ENCODE results near the gene PCYT1A. TPM values are rescaled to one million over a fixed set of nuclear protein-coding genes. Genes with fewer than 3 reads are reported as not detected.
"Not testable (repeated sequence)": the region's sequence is repeated elsewhere in the genome, so short reads cannot be mapped to it uniquely, and the experiment has no call there.

The PCYT1A gene
- total and polyA plus RNA-seq, 3 experiments from 2014 or later = 20.0 to 61.0 (median 60.1) TPM

- Histone ChIP-seq H3K4me3 (ENCODE audit: low read length) (no peak overlapping the region), H3K4me1 (ENCODE audit: insufficient read depth, low read length) (peaks cover 27% of the 10 kb centered on the region), H3K27me3 (ENCODE audit: insufficient read depth, low read length, poor library complexity, severe bottlenecking) (no peaks in the 10 kb centered on the region), H3K9me3 (ENCODE audit: low read length) (no peaks in the 10 kb centered on the region), H3K27ac (ENCODE audit: low read depth, low read length) (peak overlapping the region; percentile 68), H3K36me3 (ENCODE audit: insufficient read depth, low read length) (no peaks in the 10 kb centered on the region)
- no peaks in the 10 kb centered on the region for H3K36me3 Mint-ChIP-seq
- H3K27ac Mint-ChIP-seq = peak overlapping the region; percentile 83 to 98 (median 92)
- H3K9me3 Mint-ChIP-seq = no peaks in the 10 kb centered on the region
- H3K27me3 Mint-ChIP-seq = peaks cover 0 to 2% of the 10 kb centered on the region in 2 donors
- peak overlapping the region in 5 of 7 donors; percentile 55 to 73 (median 71) for H3K4me3 Mint-ChIP-seq
- POLR2A ChIA-PET = interaction anchor here (0.8 to 4.0 kb wide), 2 partner anchors 9 to 12 kb away, joined by 5 to 18 read pairs; no protein-coding TSS in a partner anchor
- CTCF ChIA-PET = interaction anchor here (1.5 to 11.8 kb wide), 3 partner anchors 9 to 121 kb away, joined by 5 to 263 read pairs (median 16); no protein-coding TSS in a partner anchor
- DNase-seq = peak; percentile 22 to 74 (median 43)
- peaks cover 18 to 47% (median 39%) of the 10 kb centered on the region in 3 donors for H3K4me1 Mint-ChIP-seq
Measured at GRCh38 chr3:196192036-196192523, 95.4 kb downstream of the PCYT1A start.

- H3K4me1 ChIP-seq (ENCODE audit: insufficient read depth, low read length) = peaks cover 25% of the 10 kb centered on the region
- no peak overlapping the region for H3K27ac ChIP-seq (ENCODE audit: low read depth, low read length)
- H3K9me3 ChIP-seq (ENCODE audit: low read length) = no peaks in the 10 kb centered on the region
- Mint-ChIP-seq H3K36me3 (no peaks in the 10 kb centered on the region), H3K4me3 (no peak overlapping the region), H3K4me1 (peaks cover 27 to 41% (median 36%) of the 10 kb centered on the region in 3 donors), H3K27ac (no peak overlapping the region), H3K9me3 (no peaks in the 10 kb centered on the region), H3K27me3 (peaks cover 0 to 2% of the 10 kb centered on the region in 2 donors)
- DNase-seq = peak in 1 of 5 donors; percentile 35
- ChIA-PET CTCF (interaction anchor here (11.8 kb wide), 1 partner anchor 119 kb away, joined by 263 read pairs; no protein-coding TSS in a partner anchor), POLR2A (interaction anchor here (1.0 to 4.0 kb wide), 2 partner anchors 9 to 127 kb away, joined by 4 to 18 read pairs; no protein-coding TSS in a partner anchor)
- no peaks in the 10 kb centered on the region for H3K36me3 ChIP-seq (ENCODE audit: insufficient read depth, low read length)
- no peak overlapping the region for H3K4me3 ChIP-seq (ENCODE audit: low read length)
- H3K27me3 ChIP-seq (ENCODE audit: insufficient read depth, low read length, poor library complexity, severe bottlenecking) = no peaks in the 10 kb centered on the region
Measured at GRCh38 chr3:196189566-196190347, 97.8 kb downstream of the PCYT1A start.

- DNase-seq = peak in 1 of 5 donors; percentile 35
- Histone ChIP-seq H3K27me3 (ENCODE audit: insufficient read depth, low read length, poor library complexity, severe bottlenecking) (no peaks in the 10 kb centered on the region), H3K9me3 (ENCODE audit: low read length) (no peaks in the 10 kb centered on the region), H3K4me1 (ENCODE audit: insufficient read depth, low read length) (peaks cover 25% of the 10 kb centered on the region), H3K4me3 (ENCODE audit: low read length) (peak overlapping the region; percentile 19), H3K27ac (ENCODE audit: low read depth, low read length) (peak overlapping the region; percentile 16), H3K36me3 (ENCODE audit: insufficient read depth, low read length) (no peaks in the 10 kb centered on the region)
- Mint-ChIP-seq H3K9me3 (no peaks in the 10 kb centered on the region), H3K4me3 (peak overlapping the region in 6 of 7 donors; percentile 58 to 87 (median 70)), H3K4me1 (peaks cover 32 to 43% (median 36%) of the 10 kb centered on the region in 3 donors), H3K27ac (peak overlapping the region; percentile 66 to 96 (median 88)), H3K36me3 (no peaks in the 10 kb centered on the region), H3K27me3 (peaks cover 0 to 2% of the 10 kb centered on the region in 2 donors)
- CTCF ChIA-PET = interaction anchor here (1.2 to 5.4 kb wide), 4 partner anchors 10 to 114 kb away, joined by 3 to 21 read pairs (median 11); no protein-coding TSS in a partner anchor
- POLR2A ChIA-PET = no interaction called here
Measured at GRCh38 chr3:196186651-196187573, 100.6 kb downstream of the PCYT1A start.

- Histone ChIP-seq H3K9me3 (ENCODE audit: low read length) (no peaks in the 10 kb centered on the region), H3K27ac (ENCODE audit: low read depth, low read length) (no peak overlapping the region), H3K27me3 (ENCODE audit: insufficient read depth, low read length, poor library complexity, severe bottlenecking) (no peaks in the 10 kb centered on the region), H3K4me3 (ENCODE audit: low read length) (no peak overlapping the region), H3K4me1 (ENCODE audit: insufficient read depth, low read length) (peaks cover 44% of the 10 kb centered on the region), H3K36me3 (ENCODE audit: insufficient read depth, low read length) (no peaks in the 10 kb centered on the region)
- ChIA-PET POLR2A (no interaction called here), CTCF (interaction anchor here (5.4 kb wide), 1 partner anchor 112 kb away, joined by 21 read pairs; no protein-coding TSS in a partner anchor)
- no peak for DNase-seq
- H3K27ac Mint-ChIP-seq = peak overlapping the region in 1 of 8 donors; percentile 7
- peaks cover 39 to 59% (median 52%) of the 10 kb centered on the region in 3 donors for H3K4me1 Mint-ChIP-seq
- no peaks in the 10 kb centered on the region for H3K27me3 Mint-ChIP-seq
- no peaks in the 10 kb centered on the region for H3K9me3 Mint-ChIP-seq
- H3K36me3 Mint-ChIP-seq = no peaks in the 10 kb centered on the region
- H3K4me3 Mint-ChIP-seq = no peak overlapping the region
Measured at GRCh38 chr3:196184881-196185280, 102.6 kb downstream of the PCYT1A start.

- H3K36me3 Mint-ChIP-seq; H3K9me3 Mint-ChIP-seq; H3K4me3 Mint-ChIP-seq; H3K4me3 ChIP-seq (ENCODE audit: low read length); H3K36me3 ChIP-seq (ENCODE audit: insufficient read depth, low read length); H3K9me3 ChIP-seq (ENCODE audit: low read length); DNase-seq; H3K27me3 Mint-ChIP-seq; POLR2A ChIA-PET; H3K27me3 ChIP-seq (ENCODE audit: insufficient read depth, low read length, poor library complexity, severe bottlenecking): not testable (repeated sequence)
- H3K4me1 Mint-ChIP-seq = peaks cover 47 to 66% (median 60%) of the 10 kb centered on the region in 3 donors
- CTCF ChIA-PET = interaction anchor here (5.4 kb wide), 1 partner anchor 111 kb away, joined by 21 read pairs; no protein-coding TSS in a partner anchor
- H3K4me1 ChIP-seq (ENCODE audit: insufficient read depth, low read length) = peaks cover 52% of the 10 kb centered on the region
- peak overlapping the region; percentile 25 for H3K27ac ChIP-seq (ENCODE audit: low read depth, low read length)
- peak overlapping the region in 3 of 8 donors; percentile 9 to 89 (median 60) for H3K27ac Mint-ChIP-seq
Measured at GRCh38 chr3:196184169-196184432, 103.4 kb downstream of the PCYT1A start.

GRCh38 chr3:196181127-196181546 is 106.4 kb downstream of the PCYT1A start:
- Mint-ChIP-seq H3K4me3 (peak overlapping the region in 5 of 7 donors; percentile 11 to 69 (median 63)), H3K36me3 (no peaks in the 10 kb centered on the region), H3K4me1 (peaks cover 44 to 64% (median 61%) of the 10 kb centered on the region in 3 donors), H3K27ac (peak overlapping the region; percentile 56 to 96 (median 90)), H3K9me3 (no peaks in the 10 kb centered on the region), H3K27me3 (no peaks in the 10 kb centered on the region)
- Histone ChIP-seq H3K27ac (ENCODE audit: low read depth, low read length) (peak overlapping the region; percentile 75), H3K4me3 (ENCODE audit: low read length) (no peak overlapping the region), H3K27me3 (ENCODE audit: insufficient read depth, low read length, poor library complexity, severe bottlenecking) (no peaks in the 10 kb centered on the region), H3K36me3 (ENCODE audit: insufficient read depth, low read length) (no peaks in the 10 kb centered on the region), H3K4me1 (ENCODE audit: insufficient read depth, low read length) (peaks cover 49% of the 10 kb centered on the region), H3K9me3 (ENCODE audit: low read length) (no peaks in the 10 kb centered on the region)
- ChIA-PET POLR2A (interaction anchor here (0.7 to 3.5 kb wide), 4 partner anchors 10 to 108 kb away, joined by 3 to 18 read pairs (median 3); no protein-coding TSS in a partner anchor), CTCF (interaction anchor here (1.0 to 4.7 kb wide), 8 partner anchors 9 to 120 kb away, joined by 3 to 62 read pairs (median 5); no protein-coding TSS in a partner anchor)
- DNase-seq = no peak

GRCh38 chr3:196180346-196180745 is 107.2 kb downstream of the PCYT1A start:
- peaks cover 49% of the 10 kb centered on the region for H3K4me1 ChIP-seq (ENCODE audit: insufficient read depth, low read length)

More at GRCh38 chr3:196180346-196180745, 107.2 kb downstream of the PCYT1A start:
- H3K4me3 ChIP-seq (ENCODE audit: low read length) = peak overlapping the region; percentile 40
- peak overlapping the region; percentile 75 for H3K27ac ChIP-seq (ENCODE audit: low read depth, low read length)
- CTCF ChIA-PET = interaction anchor here (1.0 to 4.7 kb wide), 9 partner anchors 12 to 106 kb away, joined by 3 to 62 read pairs (median 6); no protein-coding TSS in a partner anchor
- peak overlapping the region; percentile 17 to 92 (median 72) for H3K4me3 Mint-ChIP-seq
- H3K36me3 Mint-ChIP-seq = no peaks in the 10 kb centered on the region
- H3K9me3 Mint-ChIP-seq = no peaks in the 10 kb centered on the region
- H3K36me3 ChIP-seq (ENCODE audit: insufficient read depth, low read length) = no peaks in the 10 kb centered on the region
- POLR2A ChIA-PET = interaction anchor here (0.9 to 3.5 kb wide), 7 partner anchors 11 to 262 kb away, joined by 3 to 18 read pairs (median 6); no protein-coding TSS in a partner anchor
- H3K9me3 ChIP-seq (ENCODE audit: low read length) = no peaks in the 10 kb centered on the region
- DNase-seq = no peak
- peaks cover 44 to 64% (median 61%) of the 10 kb centered on the region in 3 donors for H3K4me1 Mint-ChIP-seq
- H3K27me3 ChIP-seq (ENCODE audit: insufficient read depth, low read length, poor library complexity, severe bottlenecking) = no peaks in the 10 kb centered on the region
- H3K27ac Mint-ChIP-seq = peak overlapping the region; percentile 89 to 99 (median 96)
- no peaks in the 10 kb centered on the region for H3K27me3 Mint-ChIP-seq

All from CD8-positive, alpha-beta memory T cell (primary cell).